ENCODE results near the gene PDIA6. TPM values are rescaled to one million over a fixed set of nuclear protein-coding genes. Genes with fewer than 3 reads are reported as not detected.

PDIA6 gene
- total and polyA plus RNA-seq, 2 of the 4 experiments (the other 2 are of a cell fraction): 204 to 349 TPM

GRCh38 chr2:10839813-10840212, 27.2 kb upstream of the PDIA6 start:
- Histone ChIP-seq H3K14ac (replicated peaks; ENCODE audit: low read depth, low read length) (no peak overlapping the region), H3K9me1 (ENCODE audit: insufficient read depth, low read length) (no peaks in the 10 kb centered on the region), H2AFZ (replicated peaks; ENCODE audit: low read length, poor library complexity) (no peak overlapping the region), H3K4me1 (ENCODE audit: control insufficient read depth, insufficient read depth, low read length) (no peaks in the 10 kb centered on the region), H3K27me3 (ENCODE audit: control insufficient read depth, insufficient read depth, low read length) (peaks cover 10% of the 10 kb centered on the region), H3K9ac (ENCODE audit: low read depth, low read length) (no peak overlapping the region), H3K23ac (ENCODE audit: low read depth, low read length) (no peak overlapping the region), H3K4me3 (ENCODE audit: insufficient read depth, low read depth, low read length) (no peak overlapping the region), H3K36me3 (ENCODE audit: control insufficient read depth, insufficient read depth, low read length) (no peaks in the 10 kb centered on the region), H2AK9ac (replicated peaks; ENCODE audit: low read depth, low read length, poor library complexity) (no peak overlapping the region), H3K79me1 (ENCODE audit: low read depth in 1 of 2, low read length in 2 of 2) (no peaks in the 10 kb centered on the region), H4K8ac (ENCODE audit: low read depth in 2 of 2, low read length in 2 of 2) (no peak overlapping the region), H2BK120ac (ENCODE audit: low read depth, low read length) (no peak overlapping the region), H3K18ac (ENCODE audit: low read depth, low read length) (no peak overlapping the region), H3K4me2 (ENCODE audit: low read depth, low read length) (no peak overlapping the region), H2BK5ac (ENCODE audit: low read depth, low read length, poor library complexity, severe bottlenecking) (no peak overlapping the region), H2AK5ac (ENCODE audit: low read depth, low read length) (no peak overlapping the region), H2BK20ac (ENCODE audit: low read depth, low read length) (no peak overlapping the region), H3K9me3 (ENCODE audit: control insufficient read depth, insufficient read depth, low read length) (peaks cover 20% of the 10 kb centered on the region), H4K5ac (ENCODE audit: low read depth, low read length) (no peak overlapping the region), H4K20me1 (ENCODE audit: insufficient read depth, low read length) (no peaks in the 10 kb centered on the region), H4K91ac (ENCODE audit: insufficient read depth, low read depth, low read length) (no peak overlapping the region), H2BK15ac (ENCODE audit: low read depth, low read length) (no peak overlapping the region), H3K56ac (ENCODE audit: extremely low read depth, insufficient read depth, low read length) (no peak overlapping the region), H3K27ac (ENCODE audit: insufficient read depth, low read length) (no peak overlapping the region), H3K4ac (ENCODE audit: low read depth, low read length) (no peak overlapping the region)
- in situ Hi-C loops (cut with MboI; ENCODE audit: low sequenced_read_pairs) (loop anchor here (5.0 to 10.0 kb wide), 3 partner anchors 282 to 745 kb away; no protein-coding TSS in a partner anchor), dilution Hi-C loops (cut with HindIII; ENCODE audit: low sequenced_read_pairs, unreplicated experiment) (no loop called here), intact Hi-C loops (cut with micrococcal nuclease) (loop anchor here (10.0 kb wide), 1 partner anchor 605 kb away; no protein-coding TSS in a partner anchor)
- BruUV-seq (replicated peaks): no TSS peak
- POLR2A ChIA-PET (ENCODE audit: unreplicated experiment): no interaction called here
- 8% methylated on average over 2 of the region's 8 CpGs; no CpG with 5 or more reads in 1 of the 2 experiments for WGBS, 2 experiments (ENCODE audit: extremely low coverage in 2 of 2, insufficient read length in 1 of 2)
- ATAC-seq (ENCODE audit: low read depth) (peak; percentile 64), DNase-seq (peak; percentile 35)
- CTCF ChIA-PET: no interaction called here
- TF ChIP-seq CTCF (conservative IDR thresholded peaks at IDR 0.05; ENCODE audit: low read depth, low read length) (no peak), MAFK (IDR thresholded peaks at IDR 0.05; ENCODE audit: low read depth, low read length) (no peak), CEBPB (IDR thresholded peaks at IDR 0.05; ENCODE audit: low read depth, low read length) (no peak), ELK1 (IDR thresholded peaks at IDR 0.05; ENCODE audit: borderline replicate concordance, low read depth, low read length) (no peak), MAZ (IDR thresholded peaks at IDR 0.05; ENCODE audit: borderline replicate concordance, low read depth, low read length) (peak; percentile 59; the same call in 1 of the 2 replicates), CHD1 (IDR thresholded peaks at IDR 0.05; ENCODE audit: low read depth, low read length) (no peak), RCOR1 (IDR thresholded peaks at IDR 0.05; ENCODE audit: insufficient replicate concordance, low read length) (no peak), NFE2L2 (IDR thresholded peaks at IDR 0.05; ENCODE audit: low read depth, low read length) (no peak)
